Activated B cell treated with CpG ODN at 0.5 μM for 24 hours (primary cell): ENCODE measurements around the gene ZSWIM5. TPM values are rescaled to one million over a fixed set of nuclear protein-coding genes. Genes with fewer than 3 reads are reported as not detected.
"Not testable (repeated sequence)": the region's sequence is repeated elsewhere in the genome, so short reads cannot be mapped to it uniquely, and the experiment has no call there.

Source experiments
- ATAC-seq: fragments of 200-7000 bp; cut with Tn5 transposase; one replicate; pipeline ENCODE4 v1.10.0; 2021; ENCODE audit warnings: low read depth, mild to moderate bottlenecking, moderate library complexity
- CTCF ChIA-PET: fragments of 350-600 bp; sonication (Branson Sonifier 250); formaldehyde crosslinking; loops from one replicate; lab custom pipeline; 2021; ENCODE audit warnings: antibody characterized with exemption; lab: Charles Lee
- POLR2A ChIA-PET: fragments of 350-600 bp; sonication (Branson Sonifier 250); formaldehyde crosslinking; loops from one replicate; lab custom pipeline; 2021; ENCODE audit warnings: antibody characterized with exemption; lab: Charles Lee
- DNase-seq: peaks from one replicate; pipeline ENCODE4 v3.0.0; 2022
- H3K27ac Mint-ChIP-seq: one replicate; pipeline ENCODE4 v1.8.0; 2020; ENCODE audit warnings: mixed read lengths
- H3K27me3 Mint-ChIP-seq: one replicate; pipeline ENCODE4 v1.8.0; 2021; ENCODE audit warnings: mixed read lengths
- H3K36me3 Mint-ChIP-seq: one replicate; pipeline ENCODE4 v1.8.0; 2021; ENCODE audit warnings: low read depth, mixed read lengths
- H3K4me1 Mint-ChIP-seq: one replicate; pipeline ENCODE4 v1.8.0; 2021; ENCODE audit warnings: mixed read lengths
- H3K4me3 Mint-ChIP-seq: one replicate; pipeline ENCODE4 v1.8.0; 2020; ENCODE audit warnings: mild to moderate bottlenecking, mixed read lengths
- H3K9me3 Mint-ChIP-seq: one replicate; pipeline ENCODE4 v1.8.0; 2020; ENCODE audit warnings: mixed read lengths
- intact Hi-C: fragments of 100-400 bp; cut with micrococcal nuclease; formaldehyde crosslinking; loops from one replicate; pipeline ENCODE4 v1.15.1; 2024
- total RNA-seq: library from RNA; stranded (reverse); gene quantifications from 2 replicates; pipeline ENCODE4 v1.2.3, GENCODE V29; 2022
- TF ChIP-seq, protein P1 (sequence below): fragments of 200-600 bp; IDR thresholded peaks from one replicate; pipeline ENCODE4 v1.8.0; 2022; ENCODE audit warnings: antibody characterized with exemption, mild to moderate bottlenecking

ZSWIM5 gene
- total RNA-seq, 1 donor from 2014 or later: 1.6 TPM

DNA sequence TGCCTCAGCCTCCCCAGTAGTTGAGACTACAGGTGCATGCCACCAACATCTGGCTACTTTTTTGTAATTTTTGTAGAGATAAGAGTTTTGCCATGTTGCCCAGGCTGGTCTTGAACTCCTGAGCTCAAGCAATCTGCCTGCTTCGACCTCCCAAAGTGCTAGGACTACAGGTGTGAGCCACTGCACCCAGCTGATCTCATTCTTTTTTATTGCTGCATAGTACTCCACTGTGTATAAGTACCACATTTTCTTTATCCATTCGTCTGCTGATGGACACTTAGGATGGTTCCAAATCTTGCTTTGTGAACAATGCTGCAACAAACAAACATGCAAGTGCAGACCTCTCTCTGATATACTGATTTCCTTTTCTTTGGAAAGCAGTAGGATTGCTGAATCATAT is 134.8 kb downstream of the ZSWIM5 start:
- Mint-ChIP-seq H3K9me3 (peaks cover 2% of the 10 kb centered on the region), H3K27ac (no peak overlapping the region), H3K4me1 (no peaks in the 10 kb centered on the region), H3K4me3 (no peak overlapping the region), H3K27me3 (peaks cover 19% of the 10 kb centered on the region), H3K36me3 (no peaks in the 10 kb centered on the region)
- TF ChIP-seq, protein P1, sequence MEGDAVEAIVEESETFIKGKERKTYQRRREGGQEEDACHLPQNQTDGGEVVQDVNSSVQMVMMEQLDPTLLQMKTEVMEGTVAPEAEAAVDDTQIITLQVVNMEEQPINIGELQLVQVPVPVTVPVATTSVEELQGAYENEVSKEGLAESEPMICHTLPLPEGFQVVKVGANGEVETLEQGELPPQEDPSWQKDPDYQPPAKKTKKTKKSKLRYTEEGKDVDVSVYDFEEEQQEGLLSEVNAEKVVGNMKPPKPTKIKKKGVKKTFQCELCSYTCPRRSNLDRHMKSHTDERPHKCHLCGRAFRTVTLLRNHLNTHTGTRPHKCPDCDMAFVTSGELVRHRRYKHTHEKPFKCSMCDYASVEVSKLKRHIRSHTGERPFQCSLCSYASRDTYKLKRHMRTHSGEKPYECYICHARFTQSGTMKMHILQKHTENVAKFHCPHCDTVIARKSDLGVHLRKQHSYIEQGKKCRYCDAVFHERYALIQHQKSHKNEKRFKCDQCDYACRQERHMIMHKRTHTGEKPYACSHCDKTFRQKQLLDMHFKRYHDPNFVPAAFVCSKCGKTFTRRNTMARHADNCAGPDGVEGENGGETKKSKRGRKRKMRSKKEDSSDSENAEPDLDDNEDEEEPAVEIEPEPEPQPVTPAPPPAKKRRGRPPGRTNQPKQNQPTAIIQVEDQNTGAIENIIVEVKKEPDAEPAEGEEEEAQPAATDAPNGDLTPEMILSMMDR: no peak
- CTCF ChIA-PET: no interaction called here
- DNase-seq (no peak), ATAC-seq (no peak)
- POLR2A ChIA-PET: no interaction called here
- intact Hi-C loops: no loop called here

DNA sequence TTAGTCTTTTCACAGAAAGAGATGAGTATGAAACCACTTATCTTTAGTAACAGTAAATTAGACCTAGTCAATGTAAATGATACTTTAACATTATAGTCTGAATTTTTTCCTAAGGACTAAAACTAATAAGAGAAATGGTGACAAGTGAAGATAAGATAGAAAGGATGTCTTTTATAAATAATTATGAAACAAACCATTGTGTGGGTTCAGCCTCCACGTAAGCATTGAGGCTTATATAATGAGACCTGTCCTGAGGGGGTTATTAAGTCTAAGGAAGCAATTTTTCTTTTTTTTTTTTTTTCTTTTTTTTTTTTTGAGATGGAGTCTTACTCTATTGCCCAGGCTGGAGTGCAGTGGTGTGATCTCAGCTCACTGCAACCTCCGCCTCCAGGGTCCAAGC is 138.6 kb downstream of the ZSWIM5 start:
- ChIA-PET CTCF (no interaction called here), POLR2A (no interaction called here)
- Mint-ChIP-seq H3K4me3 (no peak overlapping the region), H3K27me3 (peaks cover 2% of the 10 kb centered on the region), H3K27ac (no peak overlapping the region), H3K36me3 (no peaks in the 10 kb centered on the region), H3K9me3 (peaks cover 3% of the 10 kb centered on the region), H3K4me1 (no peaks in the 10 kb centered on the region)
- no peak for DNase-seq
- intact Hi-C loops: no loop called here
- TF ChIP-seq, protein P1: no peak
- no peak for ATAC-seq

GRCh38 chr1:45065083-45065482 is 141.3 kb downstream of the ZSWIM5 start:
- Mint-ChIP-seq H3K9me3 (peaks cover 3% of the 10 kb centered on the region), H3K27me3 (peaks cover 2% of the 10 kb centered on the region), H3K36me3 (no peaks in the 10 kb centered on the region), H3K4me1 (no peaks in the 10 kb centered on the region), H3K27ac (no peak overlapping the region), H3K4me3 (no peak overlapping the region)
- ATAC-seq (no peak), DNase-seq (no peak)
- intact Hi-C loops: no loop called here
- TF ChIP-seq, protein P1: no peak
- POLR2A ChIA-PET: no interaction called here
- CTCF ChIA-PET: no interaction called here

- H3K27me3 Mint-ChIP-seq, POLR2A ChIA-PET, H3K27ac Mint-ChIP-seq, DNase-seq, H3K9me3 Mint-ChIP-seq, intact Hi-C loops, ATAC-seq, H3K36me3 Mint-ChIP-seq, H3K4me1 Mint-ChIP-seq, CTCF ChIA-PET, H3K4me3 Mint-ChIP-seq: not testable (repeated sequence)
Observed at GRCh38 chr1:45062463-45062862, 143.9 kb downstream of the ZSWIM5 start.

DNA sequence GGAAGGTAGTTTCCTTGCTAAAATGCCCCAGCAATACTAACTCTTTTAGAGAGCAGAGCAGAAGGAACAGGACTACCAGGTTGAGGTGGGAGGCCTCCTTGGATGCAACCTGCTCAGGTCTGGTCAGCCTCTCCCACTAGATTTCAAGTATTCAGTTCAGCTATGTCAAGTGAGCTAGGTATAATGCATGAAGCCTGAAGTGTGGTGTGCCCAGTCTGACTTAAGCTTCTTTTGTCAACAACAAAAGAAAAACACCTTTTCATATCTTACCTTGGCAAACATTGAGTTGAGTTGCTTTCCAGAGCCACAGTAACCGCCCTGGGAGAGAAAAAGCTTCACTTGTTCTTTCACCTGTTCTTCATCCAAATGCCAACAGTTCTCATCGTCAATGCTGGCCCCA is 146.6 kb downstream of the ZSWIM5 start:
- H3K4me1 Mint-ChIP-seq: no peaks in the 10 kb centered on the region

More for the DNA sequence above, 146.6 kb downstream of the ZSWIM5 start:
- H3K27me3 Mint-ChIP-seq: peaks cover 2% of the 10 kb centered on the region
- CTCF ChIA-PET: interaction anchor here (0.6 kb wide), 1 partner anchor 13 kb away, joined by 3 read pairs; no protein-coding TSS in a partner anchor
- DNase-seq (no peak), ATAC-seq (no peak)
- H3K9me3 Mint-ChIP-seq: no peaks in the 10 kb centered on the region
- POLR2A ChIA-PET: interaction anchor here (0.5 kb wide), 1 partner anchor 8 kb away, joined by 3 read pairs; no protein-coding TSS in a partner anchor
- no peak overlapping the region for H3K27ac Mint-ChIP-seq
- intact Hi-C loops: no loop called here
- H3K36me3 Mint-ChIP-seq: no peaks in the 10 kb centered on the region
- TF ChIP-seq, protein P1: no peak
- no peak overlapping the region for H3K4me3 Mint-ChIP-seq
